GM21825 (cell line): ENCODE results near the gene MIPOL1.
"Not testable (repeated sequence)": the region's sequence is repeated elsewhere in the genome, so short reads cannot be mapped to it uniquely, and the experiment has no call there.

Experiments
- ATAC-seq: cut with Tn5 transposase; IDR thresholded peaks from one replicate; pipeline ENCODE4 v1.9.1; 2021; ENCODE audit warnings: mild to moderate bottlenecking, moderate library complexity; ENCODE audit not compliant: unreplicated experiment

Gene MIPOL1

DNA sequence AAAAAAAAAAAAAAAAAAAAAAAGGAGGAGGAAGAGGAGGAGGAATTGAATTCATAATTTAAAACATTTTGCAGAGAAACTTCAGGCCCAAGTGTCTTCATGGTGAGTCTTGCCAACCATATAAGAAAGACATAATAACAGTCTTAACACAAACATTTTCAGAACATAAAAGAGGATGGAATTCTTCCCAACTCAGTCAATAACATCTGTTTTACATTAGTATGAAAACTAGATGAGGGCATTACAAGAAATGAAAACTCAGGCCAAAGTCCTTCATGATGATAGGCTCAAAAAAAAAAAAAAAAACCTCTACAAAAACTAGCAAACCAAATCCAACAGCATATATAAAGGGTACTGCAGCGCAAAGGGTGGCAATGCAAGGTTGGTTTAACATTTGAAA lies 245.7 kb downstream of the MIPOL1 start:
- no peak for ATAC-seq

DNA sequence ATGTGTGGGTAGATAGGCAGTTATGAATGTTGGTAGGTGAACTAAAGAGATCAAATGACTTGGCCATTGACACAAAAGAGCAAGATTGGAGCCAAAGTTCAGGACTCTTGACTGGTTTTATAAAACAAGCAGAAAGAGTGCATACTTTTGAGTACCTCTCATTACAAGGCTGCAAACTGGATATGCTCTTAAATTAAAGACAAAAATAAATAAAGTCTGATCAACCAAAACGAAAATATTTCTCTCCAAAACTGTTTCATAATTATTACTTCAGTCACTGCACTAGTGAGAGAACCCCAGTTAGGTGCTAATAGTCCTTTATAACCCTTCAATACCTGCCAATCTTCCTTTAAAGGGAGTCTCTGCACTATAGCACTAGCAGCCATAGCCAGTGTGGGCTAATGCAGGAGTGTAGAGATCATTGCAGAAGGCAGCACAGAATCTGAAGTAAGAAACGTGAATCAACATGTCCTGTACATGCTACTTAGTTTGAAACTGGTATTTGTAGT lies 250.2 kb downstream of the MIPOL1 start:
- ATAC-seq, result no peak

DNA sequence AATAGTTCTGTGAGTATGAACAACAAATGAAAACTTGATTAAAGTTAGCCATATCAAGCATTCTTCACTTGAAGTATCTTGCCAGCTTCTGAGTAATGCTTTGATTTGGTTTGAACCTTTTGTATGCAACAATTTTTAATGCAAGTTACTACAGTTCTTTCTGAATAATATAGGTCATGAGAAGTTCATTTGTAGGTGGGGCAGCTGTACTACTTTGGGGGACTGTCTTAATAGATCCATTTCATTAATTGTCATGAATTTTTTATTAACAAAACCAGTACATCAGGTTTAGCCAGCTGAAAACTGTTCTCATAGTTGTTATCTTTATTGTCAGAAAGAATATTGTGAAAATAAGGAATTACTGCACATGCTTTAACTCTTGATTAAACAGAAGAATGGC lies 254.6 kb downstream of the MIPOL1 start:
- ATAC-seq, result no peak

DNA sequence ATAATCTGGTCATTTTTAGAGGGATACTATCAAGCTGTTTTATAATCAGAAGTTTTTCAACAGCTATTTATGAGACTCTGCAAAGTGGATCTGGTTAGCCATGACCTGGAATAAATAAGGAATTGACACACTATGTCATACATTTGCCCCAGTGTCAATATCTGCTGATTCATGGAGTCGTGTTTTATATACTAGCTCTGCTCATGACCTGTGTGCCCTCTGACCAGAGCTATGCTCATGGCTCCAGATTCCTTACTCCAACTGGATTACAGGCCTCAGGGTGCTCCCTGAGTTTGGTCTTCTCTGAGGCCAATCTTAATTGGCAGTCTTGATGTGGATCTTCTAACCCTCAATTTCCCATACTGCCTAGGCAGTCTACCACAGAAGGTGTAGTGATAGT lies 256.2 kb downstream of the MIPOL1 start:
- ATAC-seq, result no peak

DNA sequence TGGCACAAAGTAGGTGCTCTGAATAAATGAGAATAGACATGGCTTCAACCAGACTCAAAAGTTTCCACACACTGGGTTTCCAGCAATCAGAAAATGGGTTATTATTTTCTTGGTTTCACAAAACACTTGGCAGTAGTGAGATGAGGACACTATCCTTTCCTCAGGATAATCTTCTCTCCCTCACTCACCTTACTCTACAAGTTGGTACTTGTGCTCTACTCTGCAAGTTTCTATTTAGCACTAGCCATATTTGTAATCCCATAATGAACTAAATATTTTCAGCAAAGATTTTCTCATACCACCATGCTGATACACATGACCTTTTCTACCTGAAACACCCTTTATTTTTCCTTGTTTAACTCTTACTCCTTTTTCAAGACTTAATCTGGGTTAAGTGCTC lies 259.6 kb downstream of the MIPOL1 start:
- no peak for ATAC-seq

DNA sequence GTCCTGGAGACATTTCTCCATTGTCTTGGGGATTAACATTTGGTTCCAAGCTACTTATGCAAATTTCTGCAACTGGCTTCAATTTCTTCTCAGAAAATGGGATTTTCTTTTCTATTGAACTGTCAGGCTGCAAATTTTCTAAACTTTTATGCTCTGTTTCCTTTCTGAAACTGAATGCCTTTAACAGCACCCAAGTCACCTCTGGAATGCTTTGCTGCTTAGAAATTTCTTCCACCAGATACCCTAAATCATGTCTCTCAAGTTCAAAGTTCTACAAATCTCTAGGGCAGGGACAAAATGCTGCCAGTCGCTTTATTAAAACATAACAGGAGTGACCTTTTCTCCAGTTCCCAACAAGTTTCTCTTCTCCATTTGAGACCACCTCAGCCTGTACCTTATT lies 264.7 kb downstream of the MIPOL1 start:
- not testable (repeated sequence) for ATAC-seq

DNA sequence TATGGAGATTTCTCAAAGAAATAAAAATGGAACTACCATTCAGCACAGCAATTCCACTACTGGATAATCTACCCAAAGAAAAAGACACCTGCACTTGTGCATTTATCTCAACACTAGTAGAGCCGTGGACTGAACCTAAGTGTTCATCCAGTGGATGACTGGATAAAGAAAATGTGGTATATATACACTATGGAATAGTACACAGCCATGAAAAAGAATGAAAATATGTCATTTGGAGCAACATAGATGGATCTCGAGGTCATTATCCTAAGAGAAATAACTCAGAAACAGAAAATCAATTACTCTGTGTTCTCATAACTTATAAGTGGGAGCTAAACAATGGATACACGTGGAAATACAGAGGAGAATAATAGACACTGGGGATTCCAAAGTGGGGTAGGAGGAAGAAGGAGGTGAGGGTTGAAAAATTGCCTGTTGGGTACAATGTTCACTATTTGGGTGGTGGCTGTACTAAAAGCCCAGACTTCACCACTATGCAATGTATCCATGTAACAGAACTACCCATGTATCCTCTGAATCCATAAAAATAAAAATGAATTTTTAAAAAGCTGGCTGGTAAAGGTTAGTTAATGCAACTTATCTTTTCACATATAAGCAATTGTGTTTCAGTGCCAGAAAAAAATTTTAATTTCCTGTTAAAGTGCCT lies 266.6 kb downstream of the MIPOL1 start:
- no peak for ATAC-seq

DNA sequence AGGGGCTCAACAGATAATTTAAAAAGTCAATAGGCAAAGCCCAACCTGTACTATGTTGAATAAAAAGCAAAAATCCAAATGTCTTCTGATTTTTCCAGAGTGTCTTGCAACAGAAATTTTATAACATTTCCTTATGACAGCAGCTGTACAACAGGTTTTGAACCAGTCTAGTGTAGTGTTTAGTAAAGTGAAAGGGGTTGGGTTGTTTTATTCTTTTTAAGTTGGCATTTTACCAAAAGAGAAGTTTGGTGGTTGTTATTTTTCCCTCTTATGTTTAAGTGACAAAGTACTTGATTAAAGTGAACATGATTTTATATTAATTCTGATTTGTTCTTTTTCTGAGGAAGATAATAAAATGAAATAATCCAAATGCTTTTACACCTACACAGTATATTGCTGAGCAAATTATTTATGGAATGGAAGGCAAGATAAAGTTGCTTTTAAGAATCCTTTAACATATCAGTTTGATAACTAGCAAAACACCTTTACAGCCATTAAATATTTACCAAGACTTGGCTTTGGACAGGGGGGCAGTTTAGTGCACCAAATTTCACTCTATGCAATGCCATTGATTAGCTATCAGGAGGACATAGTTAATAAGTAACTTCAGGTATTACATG lies 268.4 kb downstream of the MIPOL1 start:
- no peak for ATAC-seq

DNA sequence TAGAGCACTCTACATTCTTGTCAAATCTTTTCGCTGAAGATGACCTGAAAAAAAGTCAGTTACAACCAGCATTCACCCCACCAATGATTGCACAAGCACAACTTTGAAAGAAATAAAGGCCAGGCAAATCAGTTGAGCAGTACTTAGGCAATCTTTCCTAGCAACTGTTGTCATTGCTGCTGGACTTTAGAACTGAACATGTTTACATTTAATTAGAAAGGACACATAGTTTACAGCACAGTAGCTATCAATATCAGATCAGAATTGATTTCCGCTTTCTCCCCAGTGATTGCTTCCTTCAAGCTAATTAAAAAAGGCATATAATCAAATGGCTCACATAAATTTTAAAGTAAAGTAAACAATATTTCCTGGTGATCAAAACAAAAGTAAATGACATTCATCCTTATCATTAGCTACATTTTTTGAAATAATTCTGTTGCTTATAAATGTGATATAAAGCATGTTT lies 268.9 kb downstream of the MIPOL1 start:
- ATAC-seq, result no peak

DNA sequence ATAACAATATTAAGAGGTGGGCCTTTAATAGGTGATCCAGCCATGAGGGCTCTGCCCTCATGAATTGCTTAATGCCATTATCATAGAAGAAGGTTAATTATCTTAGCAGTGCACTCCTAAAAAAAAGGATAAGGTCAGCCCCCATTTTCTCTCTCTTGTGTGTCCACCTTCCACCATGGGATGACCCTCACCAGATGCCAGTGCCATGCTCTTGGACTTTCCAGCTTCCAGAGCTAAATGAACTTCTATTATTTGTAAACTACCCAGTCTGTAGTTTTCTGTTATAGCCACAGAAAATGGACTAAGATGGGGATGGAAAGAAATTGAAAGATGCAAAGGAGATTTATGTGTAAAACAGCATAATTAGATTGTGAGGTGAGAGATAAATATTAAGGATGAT lies 271.9 kb downstream of the MIPOL1 start:
- no peak for ATAC-seq

DNA sequence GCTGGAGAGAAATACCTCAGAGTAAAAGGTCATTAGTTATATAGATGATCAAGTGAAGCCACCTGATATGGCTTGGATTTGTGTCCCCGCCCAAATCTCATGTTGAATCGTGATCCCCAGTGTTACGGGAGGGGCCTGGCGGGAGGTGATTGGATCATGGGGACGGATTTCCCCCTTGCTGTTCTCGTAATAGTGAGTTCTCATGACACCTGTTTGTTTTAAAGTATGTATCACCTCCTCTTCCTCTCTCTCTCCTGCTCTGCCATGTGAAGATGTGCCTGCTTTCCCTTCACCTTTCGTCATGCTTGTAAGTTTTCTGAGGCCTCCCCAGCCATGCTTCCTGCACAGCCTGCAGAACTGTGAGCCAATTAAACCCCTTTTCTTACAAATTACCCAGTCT lies 272.5 kb downstream of the MIPOL1 start:
- no peak for ATAC-seq

DNA sequence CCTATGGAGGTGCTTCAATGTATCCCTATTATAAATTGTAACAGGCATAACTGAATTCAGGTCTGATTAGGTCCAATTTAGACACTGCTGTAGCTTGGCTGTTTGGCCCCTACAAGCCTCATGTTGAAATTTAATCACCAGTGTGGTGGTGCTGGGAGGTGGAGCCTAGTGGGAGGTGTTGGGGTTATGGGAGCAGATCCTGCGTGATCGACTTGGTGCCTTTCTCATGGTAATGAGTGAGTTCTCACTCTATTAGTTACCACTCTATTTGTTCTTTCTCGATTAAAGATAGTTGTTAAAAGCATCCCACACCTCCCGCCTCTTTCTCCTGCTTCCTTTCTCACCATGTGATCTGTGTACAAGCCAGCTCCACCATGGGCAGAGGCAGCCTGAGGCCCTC lies 275.2 kb downstream of the MIPOL1 start:
- no peak for ATAC-seq

DNA sequence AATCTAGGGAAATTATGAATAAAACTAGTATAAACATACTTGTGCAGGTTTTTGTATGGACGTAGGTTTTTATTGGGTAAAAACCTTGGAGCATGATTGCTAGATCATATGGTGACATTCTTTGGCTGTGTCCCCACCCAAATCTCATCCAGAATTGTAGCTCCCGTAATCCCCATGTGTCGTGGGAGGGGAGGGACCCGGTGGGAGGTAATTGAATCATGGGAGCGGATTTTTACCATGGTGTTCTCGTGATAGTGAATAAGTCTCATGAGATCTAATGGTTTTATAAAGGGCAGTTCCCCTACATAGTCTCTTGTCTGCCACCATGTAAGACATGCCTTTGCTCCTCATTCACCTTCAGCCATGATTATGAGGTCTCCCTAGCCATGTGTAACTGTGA lies 276.5 kb downstream of the MIPOL1 start:
- ATAC-seq, result no peak

DNA sequence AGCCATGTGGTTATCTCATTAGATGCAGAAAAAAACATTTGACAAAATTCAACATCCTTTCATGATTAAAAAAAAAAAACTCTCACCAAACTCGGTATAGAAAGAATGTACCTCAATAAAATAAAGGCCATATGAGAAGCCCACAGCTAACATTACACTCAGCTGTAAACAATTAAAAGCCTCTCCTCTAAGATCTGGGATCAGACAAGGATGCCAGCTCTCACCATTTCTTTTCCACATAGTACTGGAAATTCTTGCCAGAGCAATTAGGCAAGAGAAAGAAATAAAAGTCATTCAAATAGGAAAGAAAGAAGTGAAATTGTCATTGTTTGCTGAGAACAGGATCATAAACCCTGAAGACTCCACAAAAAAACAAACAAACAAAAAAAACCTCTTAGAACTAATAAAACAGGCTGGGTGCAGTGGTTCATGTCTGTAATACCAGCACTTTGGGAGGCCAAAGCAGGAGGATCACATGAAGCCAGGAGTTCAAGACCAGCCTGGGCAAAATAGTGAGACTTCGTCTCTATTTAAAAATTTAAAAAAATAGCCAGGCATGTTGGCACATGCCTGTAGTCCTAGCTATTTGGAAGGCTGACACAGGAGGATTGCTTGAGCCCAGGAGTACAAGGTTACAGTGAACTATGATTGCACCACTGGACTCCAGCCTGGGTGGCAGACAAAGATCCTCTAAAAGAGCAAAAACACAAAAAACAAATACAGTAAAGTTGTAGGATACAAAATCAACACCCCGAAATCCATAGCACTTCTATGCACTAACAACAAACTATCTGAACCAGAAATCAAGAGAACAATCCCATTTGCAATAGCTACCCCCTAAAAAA lies 282.9 kb downstream of the MIPOL1 start:
- no peak for ATAC-seq

DNA sequence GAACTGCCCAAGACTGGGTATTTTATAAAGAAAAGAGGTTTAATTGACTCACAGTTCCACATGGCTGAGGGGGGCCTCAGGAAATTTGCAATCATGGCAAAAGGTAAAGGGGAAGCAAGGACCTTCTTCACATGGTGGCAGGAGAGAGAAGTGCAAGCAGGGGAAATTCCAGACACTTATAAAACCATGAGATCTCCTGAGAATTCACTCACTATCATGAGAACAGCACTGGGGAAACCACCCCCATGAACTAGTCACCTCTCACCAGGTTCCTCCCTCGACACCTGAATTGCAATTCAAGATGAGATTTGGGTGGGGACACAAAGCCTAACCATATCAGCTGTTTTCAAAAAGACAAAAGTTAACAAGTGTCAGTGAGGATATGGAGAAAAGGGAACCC lies 284.7 kb downstream of the MIPOL1 start:
- no peak for ATAC-seq

DNA sequence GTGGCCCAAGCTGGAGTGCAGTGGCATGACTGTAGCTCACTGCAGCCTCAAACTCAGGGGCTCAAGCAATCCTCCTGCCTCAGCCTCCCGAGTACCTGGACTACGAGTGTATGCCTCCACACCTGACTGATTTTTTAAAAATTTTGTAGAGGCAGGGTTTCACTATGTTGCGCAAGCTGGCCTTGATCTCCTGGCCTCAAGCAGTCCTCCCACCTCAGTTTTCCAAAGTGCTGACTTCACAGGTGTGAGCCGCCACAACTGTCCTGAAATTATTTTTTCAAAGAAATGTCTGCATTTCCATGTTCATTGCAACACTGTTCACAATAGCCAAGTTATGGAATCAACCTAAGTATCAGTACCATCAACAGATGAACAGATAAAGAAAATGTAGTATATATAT lies 285.9 kb downstream of the MIPOL1 start:
- ATAC-seq, result no peak

DNA sequence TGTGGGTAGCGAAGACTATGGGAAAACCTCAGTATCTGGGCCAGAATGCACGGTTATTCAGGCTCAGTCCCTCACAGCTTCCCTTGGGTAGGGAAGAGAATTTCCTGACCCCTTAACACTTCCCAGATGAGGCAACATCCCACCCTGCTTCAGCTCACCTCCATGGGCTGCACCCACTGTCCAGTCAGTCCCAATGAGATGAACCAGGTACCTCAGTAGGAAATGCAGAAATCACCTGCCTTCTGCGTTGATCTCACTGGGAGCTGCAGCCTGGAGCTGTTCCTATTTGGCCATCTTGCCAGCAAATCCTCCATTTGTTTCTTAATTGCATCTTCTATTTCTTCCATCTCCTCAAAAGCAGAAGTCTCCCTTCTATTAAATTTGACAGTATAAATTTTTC lies 292.9 kb downstream of the MIPOL1 start:
- ATAC-seq, result no peak

DNA sequence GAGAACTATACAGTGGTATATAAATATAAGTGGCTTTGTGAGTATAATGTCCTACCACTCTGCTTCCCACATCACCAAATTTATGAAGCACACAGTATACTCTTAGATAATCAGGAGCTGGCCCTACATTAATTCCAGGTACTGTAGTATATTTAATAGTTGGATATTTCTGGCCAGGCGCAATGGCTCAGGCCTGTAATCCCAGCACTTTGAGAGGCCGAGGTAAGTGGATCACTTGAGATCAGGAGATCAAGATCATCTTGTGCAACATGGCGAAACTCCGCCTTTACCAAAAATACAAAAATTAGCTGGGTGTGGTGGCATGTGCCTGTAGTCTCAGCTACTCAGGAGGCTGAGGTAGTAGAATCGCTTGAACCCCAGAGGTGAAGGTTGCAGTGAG lies 293.3 kb downstream of the MIPOL1 start:
- no peak for ATAC-seq

DNA sequence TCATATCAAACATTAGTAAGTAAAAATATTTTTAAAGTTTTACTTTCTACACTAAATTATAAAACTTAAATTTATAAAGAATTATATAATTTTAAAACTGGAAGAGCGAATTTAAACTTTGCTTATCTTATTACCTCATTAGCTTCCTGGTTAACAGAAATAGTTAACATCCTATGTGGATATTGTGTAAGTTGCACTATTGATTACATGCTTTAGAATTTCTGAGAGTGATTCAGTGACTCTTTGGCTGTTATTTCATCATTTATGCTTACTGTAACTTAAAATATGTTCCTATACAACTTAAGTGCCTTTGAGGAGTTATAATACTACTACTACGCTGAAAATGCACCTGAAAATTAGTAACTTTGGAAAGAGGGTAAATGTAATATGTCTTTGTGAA lies 295.9 kb downstream of the MIPOL1 start:
- ATAC-seq, result no peak

DNA sequence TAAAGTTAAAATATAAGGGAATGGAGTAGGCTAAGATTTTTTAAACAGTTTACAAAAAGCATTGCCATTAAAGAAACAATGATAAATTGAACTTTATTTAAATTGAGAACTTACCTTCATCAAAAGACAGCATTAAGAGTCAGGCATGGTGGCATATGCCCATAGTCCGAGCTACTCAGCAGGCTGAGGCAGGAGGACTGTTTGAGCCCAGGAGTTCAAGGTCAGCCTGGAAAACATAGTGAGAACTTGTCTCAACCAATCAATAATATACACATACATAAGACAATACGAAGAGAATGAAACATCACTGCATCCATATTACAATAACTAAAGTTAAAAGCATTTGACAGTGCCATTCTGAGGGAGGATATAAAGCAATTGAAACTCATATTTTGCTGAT lies 299.7 kb downstream of the MIPOL1 start:
- ATAC-seq, result no peak

DNA sequence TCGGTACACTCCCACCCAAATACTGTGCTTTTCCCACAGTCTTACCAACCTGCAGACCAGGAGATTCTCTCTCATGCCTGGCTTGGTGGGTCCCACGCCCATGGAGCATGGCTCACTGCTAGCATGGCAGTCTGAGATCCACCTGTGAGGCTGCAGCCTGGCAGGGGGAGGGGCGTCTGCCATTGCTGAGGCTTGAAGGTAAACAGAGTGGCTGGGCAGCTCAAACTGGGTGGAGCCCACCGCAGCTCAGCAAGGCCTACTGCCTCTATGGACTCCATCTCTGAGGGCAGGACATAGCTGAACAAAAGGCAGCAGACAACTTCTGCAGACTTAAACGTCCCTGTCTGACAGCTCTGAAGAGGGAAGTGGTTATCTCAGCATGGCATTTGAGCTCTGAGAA lies 304.1 kb downstream of the MIPOL1 start:
- no peak for ATAC-seq

DNA sequence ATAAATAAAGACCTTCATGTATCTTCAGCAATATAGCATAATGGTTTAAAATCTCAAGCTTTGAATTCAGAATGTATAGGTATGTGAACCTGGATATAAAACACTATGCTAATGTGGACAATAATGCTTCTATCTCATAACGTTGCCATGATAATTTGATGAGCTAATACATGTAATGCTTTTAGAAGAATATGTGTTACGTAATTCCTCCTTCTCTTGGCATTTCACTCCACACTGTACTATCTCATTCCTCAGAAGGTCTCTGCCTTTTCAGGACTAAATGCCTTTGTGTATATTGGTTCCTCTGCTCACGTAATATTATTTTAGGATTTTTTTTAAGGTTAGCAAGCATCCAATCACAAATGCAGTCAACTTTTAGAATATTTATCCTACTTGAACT lies 310.8 kb downstream of the MIPOL1 start:
- no peak for ATAC-seq
